Astrocyte (in vitro differentiated cells and primary cell): ENCODE results near the gene CCDC86.

ENCODE experiments used
- CTCF ChIP-seq: IDR thresholded peaks from 2 replicates; pipeline ENCODE4 v1.5.1; 2011; ENCODE audit warnings: low read depth, mild to moderate bottlenecking, inconsistent platforms, low read length, moderate library complexity; ENCODE audit not compliant: insufficient read depth
- EZH2 ChIP-seq: IDR thresholded peaks from 2 replicates; pipeline ENCODE4 v1.6.1; 2012; ENCODE audit warnings: mild to moderate bottlenecking, low read length, inconsistent platforms; ENCODE audit not compliant: insufficient read depth

- TF ChIP-seq EZH2 (no peak), CTCF (no peak)
Observed at GRCh38 chr11:60831501-60832079, 10.3 kb upstream of the CCDC86 start.
